OCI-M2 (cell line): ENCODE results near the gene VPS41.

Experiments used
- DNase-seq: peaks from one replicate; lab custom pipeline; 2025; ENCODE audit not compliant: unreplicated experiment; lab: John Stamatoyannopoulos, UW

The VPS41 gene

GRCh38 chr7:38740041-38740440 lies 168.9 kb downstream of the VPS41 start:
- DNase-seq = no peak

- DNase-seq = no peak
These were observed 172.9 kb downstream of the VPS41 start for GRCh38 chr7:38736138-38736537.

GRCh38 chr7:38731215-38731614 lies 177.8 kb downstream of the VPS41 start:
- no peak for DNase-seq

GRCh38 chr7:38728145-38728544 lies 180.8 kb downstream of the VPS41 start:
- DNase-seq = no peak

- DNase-seq = no peak
These were observed 181.6 kb downstream of the VPS41 start for GRCh38 chr7:38727184-38727940.

GRCh38 chr7:38723327-38723726 lies 185.7 kb downstream of the VPS41 start:
- no peak for DNase-seq

GRCh38 chr7:38716397-38716796 lies 192.6 kb downstream of the VPS41 start:
- DNase-seq = no peak

- DNase-seq = no peak
These were observed 199.9 kb downstream of the VPS41 start for GRCh38 chr7:38709123-38709522.

- no peak for DNase-seq
These were observed 204.2 kb downstream of the VPS41 start for GRCh38 chr7:38704751-38705150.

- no peak for DNase-seq
These were observed 204.9 kb downstream of the VPS41 start for GRCh38 chr7:38704041-38704547.

GRCh38 chr7:38703093-38703492 lies 205.9 kb downstream of the VPS41 start:
- DNase-seq = no peak

GRCh38 chr7:38702002-38702535 lies 206.9 kb downstream of the VPS41 start:
- no peak for DNase-seq

- no peak for DNase-seq
These were observed 208.9 kb downstream of the VPS41 start for GRCh38 chr7:38700116-38700515.

GRCh38 chr7:38699471-38699870 lies 209.5 kb downstream of the VPS41 start:
- no peak for DNase-seq

GRCh38 chr7:38694326-38694725 lies 214.7 kb downstream of the VPS41 start:
- DNase-seq = no peak

GRCh38 chr7:38686888-38687287 lies 222.1 kb downstream of the VPS41 start:
- DNase-seq = no peak

GRCh38 chr7:38685851-38686250 lies 223.1 kb downstream of the VPS41 start:
- DNase-seq = no peak

GRCh38 chr7:38682606-38683005 lies 226.4 kb downstream of the VPS41 start:
- no peak for DNase-seq

- no peak for DNase-seq
These were observed 227.1 kb downstream of the VPS41 start for GRCh38 chr7:38681882-38682281.

GRCh38 chr7:38679419-38679818 lies 229.6 kb downstream of the VPS41 start:
- no peak for DNase-seq

- DNase-seq = no peak
These were observed 230.3 kb downstream of the VPS41 start for GRCh38 chr7:38678698-38679054.

- DNase-seq = no peak
These were observed 230.9 kb downstream of the VPS41 start for GRCh38 chr7:38677981-38678697.
